ENCODE measurements around the gene RARG. TPM values are rescaled to one million over a fixed set of nuclear protein-coding genes. Genes with fewer than 3 reads are reported as not detected.
A peak's percentile ranks its signal among the peaks of the same experiment; 100 is the strongest.

The RARG gene
- total and polyA plus RNA-seq, 2 donors (not counting 1 experiment from before 2014, with no cell fraction given): 8.8 to 15.0 TPM

DNA sequence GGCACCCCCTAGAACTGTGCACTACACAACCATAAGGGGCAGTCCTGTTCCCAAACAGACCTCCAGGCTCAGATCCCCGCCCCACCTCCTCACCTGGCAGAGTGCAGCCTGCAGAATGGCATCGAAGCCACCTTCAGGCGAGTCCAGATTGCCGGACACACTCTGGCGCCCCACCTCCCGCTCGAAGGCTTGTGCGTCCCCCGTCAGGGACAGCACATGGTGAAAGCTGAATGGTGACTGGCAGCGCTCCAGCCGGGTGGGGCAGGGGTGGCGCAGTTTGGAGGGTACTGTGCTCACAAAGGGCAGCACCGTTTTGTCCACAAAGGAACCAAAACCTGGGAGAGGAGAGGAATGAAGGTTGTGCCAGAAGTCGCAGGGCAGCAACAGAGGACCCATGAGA, 35.5 kb downstream of the RARG start:
- Histone ChIP-seq H3K27me3 (replicated peaks in 1 of 4; ENCODE audit: control extremely low read depth in 1 of 4, control insufficient read depth in 3 of 4, insufficient read depth in 4 of 4, low read length in 3 of 4) (no peaks in the 10 kb centered on the region), H3K4me2 (replicated peaks; ENCODE audit: low read depth, low read length, poor library complexity, severe bottlenecking) (no peak overlapping the region), H3K36me3 (replicated peaks in 1 of 2; ENCODE audit: control extremely low read depth in 1 of 2, control insufficient read depth in 1 of 2, extremely low read depth in 1 of 2, insufficient read depth in 2 of 2, low read length in 1 of 2) (peaks cover 4 to 79% of the 10 kb centered on the region in 2 experiments), H3K4me3 (ENCODE audit: control extremely low read depth in 1 of 5, extremely low read depth in 1 of 5, insufficient read depth in 1 of 5, low read depth in 2 of 5, low read length in 4 of 5) (no peak overlapping the region), H2AFZ (ENCODE audit: insufficient read depth, low read depth, low read length, poor library complexity, severe bottlenecking) (no peak overlapping the region), H3K9me3 (ENCODE audit: control extremely low read depth in 1 of 3, control insufficient read depth in 2 of 3, insufficient read depth in 1 of 3, low read length in 2 of 3) (no peaks in the 10 kb centered on the region), H3K27ac (ENCODE audit: low read length in 2 of 2) (no peak overlapping the region), H4K20me1 (ENCODE audit: control insufficient read depth, insufficient read depth, low read length, poor library complexity, severe bottlenecking) (peaks cover 69% of the 10 kb centered on the region), H3K4me1 (ENCODE audit: control insufficient read depth in 2 of 2, insufficient read depth in 2 of 2, low read length in 2 of 2) (peaks cover 40 to 46% of the 10 kb centered on the region in 2 donors), H3K9ac (ENCODE audit: low read length) (no peak overlapping the region), H3K79me2 (ENCODE audit: control insufficient read depth, insufficient read depth, low read length) (peaks cover 18% of the 10 kb centered on the region)
- CTCF ChIA-PET: interaction anchor here (1.3 to 15.7 kb wide), 9 partner anchors 9 to 148 kb away, joined by 4 to 201 read pairs (median 21); partner anchors contain the start of genes CSAD, ESPL1, ITGB7 and ZNF740
- POLR2A ChIA-PET: no interaction called here
- no peak overlapping the region for H3K4me3 Mint-ChIP-seq
- peaks cover 42% of the 10 kb centered on the region for H3K4me1 Mint-ChIP-seq
- H3K27ac Mint-ChIP-seq: peak overlapping the region; percentile 74
- no peaks in the 10 kb centered on the region for H3K9me3 Mint-ChIP-seq (ENCODE audit: insufficient read depth)
- DNase-seq (no peak), ATAC-seq (ENCODE audit: low read depth) (no peak)
- TF ChIP-seq EZH2 (IDR thresholded peaks at IDR 0.05; ENCODE audit: borderline replicate concordance, insufficient read depth, low read depth, low read length, poor library complexity, severe bottlenecking): no peak
- TF ChIP-seq, protein P1, sequence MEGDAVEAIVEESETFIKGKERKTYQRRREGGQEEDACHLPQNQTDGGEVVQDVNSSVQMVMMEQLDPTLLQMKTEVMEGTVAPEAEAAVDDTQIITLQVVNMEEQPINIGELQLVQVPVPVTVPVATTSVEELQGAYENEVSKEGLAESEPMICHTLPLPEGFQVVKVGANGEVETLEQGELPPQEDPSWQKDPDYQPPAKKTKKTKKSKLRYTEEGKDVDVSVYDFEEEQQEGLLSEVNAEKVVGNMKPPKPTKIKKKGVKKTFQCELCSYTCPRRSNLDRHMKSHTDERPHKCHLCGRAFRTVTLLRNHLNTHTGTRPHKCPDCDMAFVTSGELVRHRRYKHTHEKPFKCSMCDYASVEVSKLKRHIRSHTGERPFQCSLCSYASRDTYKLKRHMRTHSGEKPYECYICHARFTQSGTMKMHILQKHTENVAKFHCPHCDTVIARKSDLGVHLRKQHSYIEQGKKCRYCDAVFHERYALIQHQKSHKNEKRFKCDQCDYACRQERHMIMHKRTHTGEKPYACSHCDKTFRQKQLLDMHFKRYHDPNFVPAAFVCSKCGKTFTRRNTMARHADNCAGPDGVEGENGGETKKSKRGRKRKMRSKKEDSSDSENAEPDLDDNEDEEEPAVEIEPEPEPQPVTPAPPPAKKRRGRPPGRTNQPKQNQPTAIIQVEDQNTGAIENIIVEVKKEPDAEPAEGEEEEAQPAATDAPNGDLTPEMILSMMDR (IDR thresholded peaks at IDR 0.05): no peak
- WGBS (ENCODE audit: insufficient coverage): 98% methylated on average over 14 of the region's 14 CpGs
- intact Hi-C loops (cut with micrococcal nuclease): loop anchor here (5.0 kb wide), 1 partner anchor 129 kb away; no protein-coding TSS in a partner anchor
- H3K27me3 Mint-ChIP-seq: no peaks in the 10 kb centered on the region

Measured in B cell (primary cell).